GM06990 (cell line): ENCODE results near the gene PTGES.
A peak's percentile ranks its signal among the peaks of the same experiment; 100 is the strongest.

ENCODE experiments used
- DNase-seq: peaks from one replicate; pipeline ENCODE4 v3.0.0-alpha.2; 2011; ENCODE audit not compliant: insufficient read length; ENCODE audit errors: extremely low read depth
- H3K27me3 ChIP-seq: replicated peaks from 2 replicates; pipeline ENCODE4 v1.6.0; 2011; ENCODE audit warnings: low read length; ENCODE audit not compliant: control insufficient read depth, insufficient read depth
- H3K36me3 ChIP-seq: 2 replicates; pipeline ENCODE4 v1.5.1; 2011; ENCODE audit warnings: low read length; ENCODE audit not compliant: control insufficient read depth, insufficient read depth
- H3K4me3 ChIP-seq: replicated peaks from 2 replicates; pipeline ENCODE4 v1.5.1; 2011; ENCODE audit warnings: low read depth, mild to moderate bottlenecking, control low read depth, low read length
- CTCF ChIP-seq: IDR thresholded peaks from 2 replicates; pipeline ENCODE4 v1.5.1; 2011; ENCODE audit warnings: low read length, control low read depth, mild to moderate bottlenecking, inconsistent platforms; ENCODE audit not compliant: insufficient read depth, poor library complexity, severe bottlenecking

Gene PTGES

GRCh38 chr9:129722913-129723312, 29.9 kb downstream of the PTGES start:
- no peak overlapping the region for H3K4me3 ChIP-seq
- no peaks in the 10 kb centered on the region for H3K36me3 ChIP-seq
- H3K27me3 ChIP-seq: no peaks in the 10 kb centered on the region
- no peak for TF ChIP-seq CTCF
- no peak for DNase-seq

GRCh38 chr9:129720865-129721545, 31.8 kb downstream of the PTGES start:
- Histone ChIP-seq H3K27me3 (no peaks in the 10 kb centered on the region), H3K36me3 (no peaks in the 10 kb centered on the region), H3K4me3 (no peak overlapping the region)
- peak; percentile 30 for TF ChIP-seq CTCF
- DNase-seq: no peak

GRCh38 chr9:129720181-129720864, 32.5 kb downstream of the PTGES start:
- TF ChIP-seq CTCF: peak; percentile 25
- no peaks in the 10 kb centered on the region for H3K36me3 ChIP-seq
- no peak overlapping the region for H3K4me3 ChIP-seq
- no peak for DNase-seq
- no peaks in the 10 kb centered on the region for H3K27me3 ChIP-seq

GRCh38 chr9:129719135-129719534, 33.7 kb downstream of the PTGES start:
- no peak for TF ChIP-seq CTCF
- H3K36me3 ChIP-seq: no peaks in the 10 kb centered on the region
- no peaks in the 10 kb centered on the region for H3K27me3 ChIP-seq
- DNase-seq: no peak
- H3K4me3 ChIP-seq: no peak overlapping the region

GRCh38 chr9:129718647-129719046, 34.2 kb downstream of the PTGES start:
- Histone ChIP-seq H3K27me3 (no peaks in the 10 kb centered on the region), H3K36me3 (no peaks in the 10 kb centered on the region), H3K4me3 (no peak overlapping the region)
- DNase-seq: no peak
- no peak for TF ChIP-seq CTCF
